Liver (tissue), 9 donors: Measurements from ENCODE around the gene PITX2. TPM values are rescaled to one million over a fixed set of nuclear protein-coding genes. Genes with fewer than 3 reads are reported as not detected.

ENCODE experiments used
- DNase-seq: peaks from one replicate; pipeline ENCODE4 v3.0.0-alpha.2; 2017; ENCODE audit warnings: low spot score
- H3K27ac ChIP-seq, 2 donors: one replicate each; pipeline ENCODE4 v1.7.0; 2013; ENCODE audit warnings: inconsistent platforms in 2 of 2, low read length in 2 of 2, control low read depth in 1 of 2, low read depth in 1 of 2, mild to moderate bottlenecking in 1 of 2
- H3K27me3 ChIP-seq, 4 donors: one replicate each; pipeline versions ENCODE4 v1.6.1 to v1.7.0; 2013; ENCODE audit warnings: low read length in 3 of 4, inconsistent platforms in 1 of 4, mild to moderate bottlenecking in 1 of 4, moderate library complexity in 1 of 4; ENCODE audit not compliant: control insufficient read depth in 4 of 4, insufficient read depth in 4 of 4
- H3K36me3 ChIP-seq, 4 donors: one replicate each; pipeline versions ENCODE4 v1.6.1 to v1.7.0; 2013; ENCODE audit warnings: low read length in 3 of 4, mild to moderate bottlenecking in 3 of 4, low read depth in 1 of 4, moderate library complexity in 1 of 4; ENCODE audit not compliant: control insufficient read depth in 4 of 4, insufficient read depth in 3 of 4
- H3K4me1 ChIP-seq, 4 donors: one replicate each; pipeline versions ENCODE4 v1.6.1 to v1.7.0; 2013; ENCODE audit warnings: low read length in 3 of 4, mild to moderate bottlenecking in 3 of 4, moderate library complexity in 1 of 4; ENCODE audit not compliant: control insufficient read depth in 4 of 4, insufficient read depth in 4 of 4
- H3K4me3 ChIP-seq, 3 donors: one replicate each; pipeline versions ENCODE4 v1.6.1 to v1.7.0; 2013; ENCODE audit warnings: low read length in 3 of 3, control low read depth in 1 of 3, low read depth in 1 of 3, mild to moderate bottlenecking in 1 of 3
- H3K9ac ChIP-seq, 2 donors: one replicate each; pipeline ENCODE4 v1.7.0; 2013; ENCODE audit warnings: low read length in 2 of 2, mild to moderate bottlenecking in 2 of 2, moderate library complexity in 2 of 2, control low read depth in 1 of 2, low read depth in 1 of 2
- H3K9me3 ChIP-seq, 4 donors: one replicate each; pipeline versions ENCODE4 v1.6.1 to v1.7.0; 2013; ENCODE audit warnings: low read length in 3 of 4; ENCODE audit not compliant: control insufficient read depth in 4 of 4
- ATF3 ChIP-seq: IDR thresholded peaks from 2 replicates; pipeline ENCODE4 v1.6.1; 2016; ENCODE audit warnings: antibody characterized with exemption
- CTCF ChIP-seq: fragments of 150-350 bp; IDR thresholded peaks from 2 replicates; pipeline ENCODE4 v1.5.1; 2017; ENCODE audit warnings: improper control_type of control experiment, low read depth, low read length; ENCODE audit not compliant: missing input control
- EGR1 ChIP-seq, 2 donors: IDR thresholded peaks; 2 replicates each; pipeline ENCODE4 v1.6.1; 2016 to 2018; ENCODE audit warnings: antibody characterized with exemption in 2 of 2, low read depth in 2 of 2
- FOXA1 ChIP-seq: IDR thresholded peaks from 2 replicates; pipeline ENCODE4 v1.6.1; 2016; ENCODE audit warnings: antibody characterized with exemption
- GABPA ChIP-seq, 2 donors: IDR thresholded peaks in 1 of 2; conservative IDR thresholded peaks in 1 of 2; 2 replicates each; pipeline ENCODE4 v1.6.1; 2016; ENCODE audit warnings: antibody characterized with exemption in 2 of 2, mild to moderate bottlenecking in 1 of 2, moderate library complexity in 1 of 2
- HNF4A ChIP-seq, 2 donors: conservative IDR thresholded peaks; 2 replicates each; pipeline ENCODE4 v1.6.1; 2016; ENCODE audit warnings: antibody characterized with exemption in 2 of 2, mild to moderate bottlenecking in 2 of 2
- HNF4G ChIP-seq: IDR thresholded peaks from 2 replicates; pipeline ENCODE4 v1.6.1; 2016; ENCODE audit warnings: antibody characterized with exemption
- JUND ChIP-seq, 2 donors: IDR thresholded peaks; 2 replicates each; pipeline ENCODE4 v1.6.1; 2016; ENCODE audit warnings: antibody characterized with exemption in 2 of 2
- MAX ChIP-seq: IDR thresholded peaks from 2 replicates; pipeline ENCODE4 v1.6.1; 2016; ENCODE audit warnings: antibody characterized with exemption
- NR2F2 ChIP-seq: IDR thresholded peaks from 2 replicates; pipeline ENCODE4 v1.6.1; 2016; ENCODE audit warnings: antibody characterized with exemption
- RAD21 ChIP-seq, 2 donors: IDR thresholded peaks; 2 replicates each; pipeline ENCODE4 v1.6.1; 2016; ENCODE audit warnings: antibody characterized with exemption in 2 of 2, mild to moderate bottlenecking in 2 of 2
- REST ChIP-seq: IDR thresholded peaks from 2 replicates; pipeline ENCODE4 v1.6.1; 2016; ENCODE audit warnings: antibody characterized with exemption, mild to moderate bottlenecking
- RXRA ChIP-seq, 2 donors: IDR thresholded peaks; 2 replicates each; pipeline ENCODE4 v1.6.1; 2017 to 2018; ENCODE audit warnings: antibody characterized with exemption in 2 of 2, mild to moderate bottlenecking in 1 of 2
- SP1 ChIP-seq: IDR thresholded peaks from 2 replicates; pipeline ENCODE4 v1.6.1; 2018; ENCODE audit warnings: antibody characterized with exemption, mild to moderate bottlenecking
- TAF1 ChIP-seq: conservative IDR thresholded peaks from 2 replicates; pipeline ENCODE4 v1.6.1; 2016; ENCODE audit warnings: antibody characterized with exemption, mild to moderate bottlenecking
- YY1 ChIP-seq: IDR thresholded peaks from 2 replicates; pipeline ENCODE4 v1.6.1; 2016; ENCODE audit warnings: antibody characterized with exemption, mild to moderate bottlenecking
- ZBTB33 ChIP-seq: IDR thresholded peaks from 2 replicates; pipeline ENCODE4 v1.6.1; 2016; ENCODE audit warnings: antibody characterized with exemption
- WGBS: extraction: QIAGEN DNeasy Blood & Tissue Kit; methylation state at CpG from one replicate; pipeline ENCODE4 v1.1.7; 2013; 5-methylcytosine and 5-hydroxymethylcytosine counted together
- polyA plus RNA-seq, 2 donors: library from polyadenylated mRNA; stranded (reverse) in 1 of 2; unstranded in 1 of 2; fragments of 200-250 nt in 1 of 2; fragments of >200 nt in 1 of 2; fragmentation: Nextera tagmentation in 1 of 2; extraction: Ambion mirVana in 1 of 2; gene quantifications; one replicate each; pipeline versions ENCODE4 v1.2.1 to v1.2.3, GENCODE V29; 2013 to 2015
- total RNA-seq, 2 donors: library from RNA; depleted of rRNA; stranded (reverse); fragments of >200 nt; gene quantifications; one replicate each; pipeline ENCODE4 v1.2.3, GENCODE V29; 2014
- donor health status: healthy.
- donor health status: healthy.
- donor health status: healthy.
- donor health status: healthy.
- donor health status: healthy.

The PITX2 gene
- total and polyA plus RNA-seq, 4 donors, result 0.06 TPM; not detected in 3

GRCh38 chr4:110612631-110613269, 10.1 kb downstream of the PITX2 start:
- Histone ChIP-seq H3K27me3 (peaks cover 0 to 47% (median 22%) of the 10 kb centered on the region in 4 donors), H3K4me1 (peaks cover 2 to 19% (median 9%) of the 10 kb centered on the region in 4 donors), H3K9ac (no peak overlapping the region), H3K9me3 (no peaks in the 10 kb centered on the region), H3K4me3 (no peak overlapping the region), H3K36me3 (no peaks in the 10 kb centered on the region), H3K27ac (no peak overlapping the region)
- 11% methylated on average over 23 of the region's 23 CpGs for WGBS
- no peak for TF ChIP-seq ZBTB33
- no peak for TF ChIP-seq YY1
- TF ChIP-seq TAF1, result no peak
- no peak for TF ChIP-seq RAD21 (IDR thresholded peaks at IDR 0.05)
- no peak for TF ChIP-seq EGR1 (IDR thresholded peaks at IDR 0.05; ENCODE audit: low read depth in 2 of 2)
- no peak for TF ChIP-seq ATF3
- TF ChIP-seq REST, result no peak
- TF ChIP-seq NR2F2, result no peak
- no peak for TF ChIP-seq RXRA (IDR thresholded peaks at IDR 0.05)
- no peak for TF ChIP-seq MAX
- no peak for TF ChIP-seq HNF4A (conservative IDR thresholded peaks at IDR 0.05)
- no peak for TF ChIP-seq SP1
- no peak for TF ChIP-seq FOXA1
- no peak for TF ChIP-seq GABPA (IDR thresholded peaks at IDR 0.05 in 1 of 2, conservative IDR thresholded peaks at IDR 0.05 in 1 of 2)
- no peak for TF ChIP-seq JUND (IDR thresholded peaks at IDR 0.05)
- no peak for DNase-seq

- 9% methylated on average over 30 of the region's 30 CpGs for WGBS
- Histone ChIP-seq H3K36me3 (no peaks in the 10 kb centered on the region), H3K27ac (no peak overlapping the region), H3K9ac (no peak overlapping the region), H3K9me3 (no peaks in the 10 kb centered on the region), H3K27me3 (peaks cover 0 to 45% (median 22%) of the 10 kb centered on the region in 4 donors), H3K4me1 (peaks cover 2 to 19% (median 9%) of the 10 kb centered on the region in 4 donors), H3K4me3 (no peak overlapping the region)
- DNase-seq, result no peak
- TF ChIP-seq FOXA1 (no peak), REST (no peak), RAD21 (IDR thresholded peaks at IDR 0.05) (no peak), HNF4G (no peak), YY1 (no peak), ZBTB33 (no peak), GABPA (IDR thresholded peaks at IDR 0.05 in 1 of 2, conservative IDR thresholded peaks at IDR 0.05 in 1 of 2) (no peak), HNF4A (conservative IDR thresholded peaks at IDR 0.05) (no peak), CTCF (no peak), NR2F2 (no peak), JUND (IDR thresholded peaks at IDR 0.05) (no peak), RXRA (IDR thresholded peaks at IDR 0.05) (no peak)
Measured at GRCh38 chr4:110611968-110612447, 10.9 kb downstream of the PITX2 start.
